Ascending aorta (tissue), 2 donors: ENCODE measurements around the gene SHISA6. TPM values are rescaled to one million over a fixed set of nuclear protein-coding genes. Genes with fewer than 3 reads are reported as not detected.

ENCODE experiments used
- DNase-seq, 2 donors: peaks; one replicate each; pipeline ENCODE4 v3.0.0-alpha.2; 2019; ENCODE audit warnings: low spot score in 2 of 2
- H3K27ac ChIP-seq, 2 donors: fragments of 200-600 bp; sonication (generic); one replicate each; pipeline ENCODE4 v1.5.1; 2016 to 2017; ENCODE audit warnings: mild to moderate bottlenecking in 1 of 2
- H3K27me3 ChIP-seq: fragments of 200-600 bp; sonication (generic); one replicate; pipeline ENCODE4 v1.5.1; 2017
- H3K36me3 ChIP-seq, 2 donors: fragments of 200-600 bp; sonication (generic); one replicate each; pipeline ENCODE4 v1.5.1; 2016
- H3K4me1 ChIP-seq, 2 donors: fragments of 200-600 bp; sonication (generic); one replicate each; pipeline ENCODE4 v1.5.1; 2016 to 2017; ENCODE audit warnings: mild to moderate bottlenecking in 1 of 2
- H3K4me3 ChIP-seq, 2 donors: fragments of 200-600 bp; sonication (generic); one replicate each; pipeline ENCODE4 v1.5.1; 2016 to 2017; ENCODE audit warnings: mild to moderate bottlenecking in 1 of 2
- H3K9me3 ChIP-seq, 2 donors: fragments of 200-600 bp; sonication (generic); one replicate each; pipeline ENCODE4 v1.5.1; 2016
- intact Hi-C: fragments of 100-400 bp; cut with DNase I; formaldehyde crosslinking; loops from one replicate; pipeline ENCODE4 v1.15.1; 2023
- total RNA-seq: library from RNA; depleted of rRNA; stranded (reverse); fragments of >200 nt; gene quantifications from one replicate; pipeline ENCODE4 v1.1.0, GENCODE V29; 2016
- TF ChIP-seq, protein P1 (sequence below), 3 experiments: fragments of 200-600 bp in 2 of 3; fragments of 450-650 bp in 1 of 3; sonication (generic) in 2 of 3; IDR thresholded peaks; one replicate each; pipeline ENCODE4 v1.5.1; 2016 to 2019; ENCODE audit warnings: antibody characterized with exemption in 3 of 3, mild to moderate bottlenecking in 1 of 3, moderate library complexity in 1 of 3

The SHISA6 gene
- total RNA-seq, 1 donor from 2014 or later, result 0.11 TPM

DNA sequence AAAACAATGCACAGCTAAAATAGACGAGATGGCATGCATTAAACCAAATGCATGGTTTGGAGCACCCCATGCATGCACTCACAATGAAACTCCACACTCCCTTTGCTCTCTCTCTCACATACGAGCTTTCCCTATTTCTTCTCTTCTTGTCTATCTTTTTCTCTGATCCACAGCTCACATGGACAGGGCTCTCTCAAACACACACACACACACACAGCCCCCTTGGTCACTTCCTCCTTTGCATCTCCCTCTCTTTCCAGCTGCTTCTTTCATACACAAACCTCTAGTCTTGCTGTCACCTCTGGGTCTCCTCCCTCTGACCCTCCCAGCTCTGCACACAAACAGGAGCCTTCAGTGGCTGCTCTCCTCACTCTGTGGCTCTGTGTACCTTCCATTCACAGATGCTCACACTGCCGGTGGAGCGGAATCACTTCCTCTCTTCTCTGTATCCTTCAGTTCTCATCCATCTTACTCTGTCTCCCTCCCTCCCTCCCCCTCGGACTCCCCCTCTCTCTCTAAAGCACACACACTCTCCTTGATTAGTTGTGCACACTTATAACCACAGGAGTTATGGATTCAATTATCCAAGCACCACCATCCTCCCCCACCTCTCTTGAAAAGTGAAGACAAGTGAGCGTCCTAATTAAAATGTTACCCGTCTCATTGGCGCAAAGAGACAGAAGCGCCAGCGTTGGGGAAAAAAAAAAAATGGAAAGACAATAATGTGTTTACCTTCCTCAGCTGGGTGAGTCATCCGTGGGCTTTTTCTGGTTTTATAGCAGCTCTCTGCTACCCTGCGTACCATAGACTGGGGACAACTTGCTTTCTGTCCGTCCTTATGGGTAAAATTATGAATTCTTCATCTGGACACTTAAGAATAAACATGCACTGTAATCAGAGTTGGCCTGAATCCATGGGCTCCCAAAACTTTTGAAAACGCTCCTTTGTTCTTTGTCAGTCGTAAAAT, 90.8 kb downstream of the SHISA6 start:
- intact Hi-C loops, result no loop called here
- no peaks in the 10 kb centered on the region for H3K27me3 ChIP-seq
- DNase-seq, result no peak

DNA sequence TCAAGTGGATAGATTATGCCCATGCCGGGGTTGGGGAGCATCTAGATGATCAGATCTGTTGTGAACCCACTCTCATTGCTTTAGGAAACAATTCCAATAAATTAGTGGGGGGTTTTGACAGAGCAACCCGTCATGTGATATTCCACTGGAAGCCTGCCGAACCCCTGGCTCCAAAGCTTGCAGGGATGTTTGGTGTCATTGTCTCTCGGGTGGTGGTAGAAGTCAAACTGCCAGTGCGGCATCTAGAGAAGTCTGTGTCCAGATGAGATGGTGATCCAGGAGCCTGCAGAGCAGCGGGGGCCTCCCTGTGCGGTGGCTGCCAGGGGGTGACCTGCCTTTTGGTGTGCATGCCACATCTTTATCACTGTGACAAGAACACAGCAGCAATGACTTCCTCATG, 91.7 kb downstream of the SHISA6 start:
- H3K9me3 ChIP-seq, result no peaks in the 10 kb centered on the region
- TF ChIP-seq, protein P1, sequence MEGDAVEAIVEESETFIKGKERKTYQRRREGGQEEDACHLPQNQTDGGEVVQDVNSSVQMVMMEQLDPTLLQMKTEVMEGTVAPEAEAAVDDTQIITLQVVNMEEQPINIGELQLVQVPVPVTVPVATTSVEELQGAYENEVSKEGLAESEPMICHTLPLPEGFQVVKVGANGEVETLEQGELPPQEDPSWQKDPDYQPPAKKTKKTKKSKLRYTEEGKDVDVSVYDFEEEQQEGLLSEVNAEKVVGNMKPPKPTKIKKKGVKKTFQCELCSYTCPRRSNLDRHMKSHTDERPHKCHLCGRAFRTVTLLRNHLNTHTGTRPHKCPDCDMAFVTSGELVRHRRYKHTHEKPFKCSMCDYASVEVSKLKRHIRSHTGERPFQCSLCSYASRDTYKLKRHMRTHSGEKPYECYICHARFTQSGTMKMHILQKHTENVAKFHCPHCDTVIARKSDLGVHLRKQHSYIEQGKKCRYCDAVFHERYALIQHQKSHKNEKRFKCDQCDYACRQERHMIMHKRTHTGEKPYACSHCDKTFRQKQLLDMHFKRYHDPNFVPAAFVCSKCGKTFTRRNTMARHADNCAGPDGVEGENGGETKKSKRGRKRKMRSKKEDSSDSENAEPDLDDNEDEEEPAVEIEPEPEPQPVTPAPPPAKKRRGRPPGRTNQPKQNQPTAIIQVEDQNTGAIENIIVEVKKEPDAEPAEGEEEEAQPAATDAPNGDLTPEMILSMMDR (IDR thresholded peaks at IDR 0.05), result no peak
- H3K27me3 ChIP-seq, result no peaks in the 10 kb centered on the region
- H3K27ac ChIP-seq, result no peak overlapping the region
- no peak overlapping the region for H3K4me3 ChIP-seq
- intact Hi-C loops, result no loop called here
- DNase-seq, result no peak
- no peaks in the 10 kb centered on the region for H3K36me3 ChIP-seq
- no peaks in the 10 kb centered on the region for H3K4me1 ChIP-seq

More for the DNA sequence above, 90.8 kb downstream of the SHISA6 start:
- no peaks in the 10 kb centered on the region for H3K9me3 ChIP-seq
- no peak overlapping the region for H3K4me3 ChIP-seq
- no peaks in the 10 kb centered on the region for H3K4me1 ChIP-seq
- TF ChIP-seq, protein P1 (IDR thresholded peaks at IDR 0.05), result no peak
- no peak overlapping the region for H3K27ac ChIP-seq
- H3K36me3 ChIP-seq, result no peaks in the 10 kb centered on the region

DNA sequence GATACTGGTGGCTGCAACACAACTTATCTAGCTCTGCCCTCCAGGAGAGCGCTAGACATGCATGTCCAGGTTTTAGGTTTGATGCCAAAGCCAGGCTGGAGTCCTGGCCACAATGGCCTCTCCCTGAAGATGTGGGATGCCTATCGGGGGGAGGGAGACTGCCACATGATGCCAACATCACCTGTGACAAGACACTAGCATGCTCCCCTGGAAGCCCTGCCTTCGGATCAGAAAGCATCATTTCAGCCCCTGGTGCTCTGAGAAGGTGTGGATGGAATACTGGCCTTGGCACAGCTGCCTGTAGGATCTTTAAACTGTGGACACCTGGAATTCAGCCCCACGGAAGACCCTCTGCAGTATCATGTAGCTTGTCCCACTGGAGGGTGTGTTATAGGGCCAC, 93.5 kb downstream of the SHISA6 start:
- TF ChIP-seq, protein P1 (IDR thresholded peaks at IDR 0.05), result no peak
- H3K27ac ChIP-seq, result no peak overlapping the region
- no peaks in the 10 kb centered on the region for H3K9me3 ChIP-seq
- H3K36me3 ChIP-seq, result no peaks in the 10 kb centered on the region
- no peaks in the 10 kb centered on the region for H3K4me1 ChIP-seq
- DNase-seq, result no peak
- intact Hi-C loops, result no loop called here
- H3K27me3 ChIP-seq, result no peaks in the 10 kb centered on the region
- H3K4me3 ChIP-seq, result no peak overlapping the region

DNA sequence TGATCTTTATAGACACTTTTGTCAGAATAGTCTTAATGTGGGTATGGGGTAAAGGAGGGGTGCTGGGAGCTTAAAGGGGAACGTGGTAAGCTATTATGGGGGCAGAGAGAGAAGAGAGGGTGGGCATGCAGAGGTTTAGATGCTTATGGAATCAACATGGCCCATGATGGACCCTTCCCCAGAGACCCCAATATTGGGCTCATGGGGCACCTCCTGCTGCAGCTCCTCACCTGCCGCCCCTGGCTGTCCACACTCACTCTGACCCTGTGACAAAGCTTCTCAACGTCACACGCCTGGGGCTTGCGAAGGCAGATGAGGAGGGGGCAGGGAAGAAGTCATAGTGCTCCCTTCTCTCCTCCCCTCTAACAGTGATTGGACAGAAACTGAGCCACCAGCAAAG, 95.3 kb downstream of the SHISA6 start:
- H3K4me3 ChIP-seq, result no peak overlapping the region
- H3K9me3 ChIP-seq, result no peaks in the 10 kb centered on the region
- intact Hi-C loops, result no loop called here
- DNase-seq, result no peak
- no peak overlapping the region for H3K27ac ChIP-seq
- H3K4me1 ChIP-seq, result no peaks in the 10 kb centered on the region
- no peaks in the 10 kb centered on the region for H3K36me3 ChIP-seq
- TF ChIP-seq, protein P1 (IDR thresholded peaks at IDR 0.05), result no peak
- H3K27me3 ChIP-seq, result no peaks in the 10 kb centered on the region

DNA sequence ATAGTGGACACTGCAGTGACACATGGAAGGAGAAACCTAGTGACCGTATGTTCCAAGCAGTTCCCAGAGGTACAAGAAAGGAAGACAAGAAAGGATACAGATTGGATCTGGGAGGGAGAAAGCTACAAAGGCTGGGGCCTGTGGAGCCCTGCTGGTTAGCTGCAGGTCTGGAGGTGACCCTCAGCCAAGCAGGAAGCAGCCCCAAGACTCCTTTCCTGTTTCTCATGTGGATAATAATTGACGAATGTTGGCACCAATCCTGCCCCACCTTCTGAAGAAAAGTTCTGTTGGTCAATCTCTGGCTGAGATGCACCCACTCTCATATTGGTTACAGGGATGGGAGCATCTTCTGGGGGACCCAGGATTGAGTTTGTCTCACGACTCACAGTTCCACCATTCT, 99.8 kb downstream of the SHISA6 start:
- H3K4me3 ChIP-seq, result no peak overlapping the region
- H3K36me3 ChIP-seq, result no peaks in the 10 kb centered on the region
- no peak overlapping the region for H3K27ac ChIP-seq
- TF ChIP-seq, protein P1 (IDR thresholded peaks at IDR 0.05), result no peak
- H3K9me3 ChIP-seq, result no peaks in the 10 kb centered on the region
- DNase-seq, result no peak
- H3K27me3 ChIP-seq, result no peaks in the 10 kb centered on the region
- intact Hi-C loops, result no loop called here
- no peaks in the 10 kb centered on the region for H3K4me1 ChIP-seq
